ENCODE results near the gene COL2A1. TPM values are rescaled to one million over a fixed set of nuclear protein-coding genes. Genes with fewer than 3 reads are reported as not detected.

Gene COL2A1
- total RNA-seq, 2 donors from 2014 or later: 12.4 to 21.0 TPM

GRCh38 chr12:48002773-48003218 is 1.5 kb downstream of the COL2A1 start:
- no peaks in the 10 kb centered on the region for H3K9me3 Mint-ChIP-seq
- H3K4me3 ChIP-seq (ENCODE audit: low read length): peak overlapping the region; percentile 76
- 4% methylated on average over 3 to 26 of the region's 26 CpGs for WGBS, 2 experiments (ENCODE audit: insufficient coverage in 1 of 2, insufficient read length in 1 of 2)
- no peaks in the 10 kb centered on the region for H3K36me3 Mint-ChIP-seq (ENCODE audit: low read depth)
- peak; percentile 85 for DNase-seq
- no peak overlapping the region for H3K27ac Mint-ChIP-seq
- peaks cover 94% of the 10 kb centered on the region for H3K27me3 ChIP-seq (ENCODE audit: control insufficient read depth, insufficient read depth, low read length, poor library complexity, severe bottlenecking)
- peak overlapping the region; percentile 56 for H3K4me3 Mint-ChIP-seq
- no peak for TF ChIP-seq CTCF (conservative IDR thresholded peaks at IDR 0.05)
- H3K4me1 ChIP-seq (ENCODE audit: control insufficient read depth, insufficient read depth, low read length): peaks cover 11% of the 10 kb centered on the region
- no peaks in the 10 kb centered on the region for H3K36me3 ChIP-seq (ENCODE audit: control insufficient read depth, insufficient read depth, low read length)
- no peaks in the 10 kb centered on the region for H3K9me3 ChIP-seq (ENCODE audit: control insufficient read depth, low read length)
- H3K4me1 Mint-ChIP-seq: peaks cover 29% of the 10 kb centered on the region
- peak overlapping the region; percentile 84 for H3K27ac ChIP-seq (ENCODE audit: low read depth, low read length)
- H3K27me3 Mint-ChIP-seq (ENCODE audit: insufficient read depth): peaks cover 98% of the 10 kb centered on the region
- H3K9ac ChIP-seq (ENCODE audit: extremely low read depth, low read length, poor library complexity, severe bottlenecking): no peak overlapping the region

- Histone ChIP-seq H3K9me3 (ENCODE audit: control insufficient read depth, low read length) (no peaks in the 10 kb centered on the region), H3K36me3 (ENCODE audit: control insufficient read depth, insufficient read depth, low read length) (no peaks in the 10 kb centered on the region), H3K4me3 (ENCODE audit: low read length) (peak overlapping the region; percentile 76), H3K9ac (ENCODE audit: extremely low read depth, low read length, poor library complexity, severe bottlenecking) (no peak overlapping the region), H3K27me3 (ENCODE audit: control insufficient read depth, insufficient read depth, low read length, poor library complexity, severe bottlenecking) (peaks cover 94% of the 10 kb centered on the region), H3K4me1 (ENCODE audit: control insufficient read depth, insufficient read depth, low read length) (peaks cover 11% of the 10 kb centered on the region), H3K27ac (ENCODE audit: low read depth, low read length) (peak overlapping the region; percentile 84)
- Mint-ChIP-seq H3K4me1 (peaks cover 29% of the 10 kb centered on the region), H3K36me3 (ENCODE audit: low read depth) (no peaks in the 10 kb centered on the region), H3K9me3 (no peaks in the 10 kb centered on the region), H3K27ac (no peak overlapping the region), H3K4me3 (peak overlapping the region; percentile 56), H3K27me3 (ENCODE audit: insufficient read depth) (peaks cover 98% of the 10 kb centered on the region)
- TF ChIP-seq CTCF (conservative IDR thresholded peaks at IDR 0.05): no peak
- DNase-seq: no peak
- 0 to 1% methylated on average over 9 to 13 of the region's 13 CpGs for WGBS, 2 experiments (ENCODE audit: insufficient coverage in 1 of 2, insufficient read length in 1 of 2)
Measured at GRCh38 chr12:48002414-48002730, 1.9 kb downstream of the COL2A1 start.

DNA sequence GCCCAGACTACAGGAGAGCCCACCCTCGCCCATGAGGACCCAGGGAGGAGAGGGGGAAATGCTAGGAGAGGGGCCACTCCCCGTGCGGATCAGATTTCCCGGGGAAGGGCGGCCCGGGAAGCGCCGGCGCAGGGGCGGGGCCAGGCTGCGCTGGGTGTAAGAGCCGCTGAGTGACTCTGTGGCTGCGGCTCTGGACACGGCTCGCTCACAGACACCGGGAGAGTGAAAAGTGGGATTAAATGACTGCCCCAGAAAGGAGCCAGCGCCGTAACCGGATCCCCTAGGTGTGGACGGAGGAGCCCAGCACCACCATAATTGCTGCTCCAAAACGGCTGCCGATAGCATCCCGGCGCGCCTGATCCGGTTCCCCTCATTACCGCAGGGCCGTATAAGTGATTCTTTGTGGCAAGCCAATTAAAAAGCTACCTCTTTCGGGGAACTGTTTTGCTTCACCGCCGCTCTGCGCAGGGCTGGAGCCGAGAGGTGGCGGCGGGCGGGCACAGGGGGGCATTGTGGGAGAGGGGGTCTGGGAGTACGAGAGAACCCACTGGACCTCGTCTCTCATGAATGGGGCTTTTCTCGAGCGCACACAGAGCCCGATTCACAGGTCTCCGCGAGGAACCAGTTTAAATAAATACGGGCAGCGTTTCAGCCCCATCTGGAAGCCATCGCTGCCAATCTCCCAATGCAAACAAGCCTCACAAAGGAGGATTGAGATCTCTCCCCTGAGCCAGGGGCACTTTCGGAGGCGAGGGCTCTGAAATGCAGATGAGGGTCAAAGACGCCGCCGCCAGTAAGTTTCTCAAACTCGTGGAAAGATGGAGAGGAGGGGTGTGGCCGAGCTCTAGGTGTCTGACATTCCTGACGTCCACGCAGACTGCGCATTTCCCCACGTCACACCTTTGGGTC is 2.5 kb downstream of the COL2A1 start:
- Mint-ChIP-seq H3K36me3 (ENCODE audit: low read depth) (no peaks in the 10 kb centered on the region), H3K4me1 (peaks cover 29% of the 10 kb centered on the region)

More for the DNA sequence above, 2.5 kb downstream of the COL2A1 start:
- H3K27me3 ChIP-seq (ENCODE audit: control insufficient read depth, insufficient read depth, low read length, poor library complexity, severe bottlenecking): peaks cover 94% of the 10 kb centered on the region
- no peaks in the 10 kb centered on the region for H3K9me3 ChIP-seq (ENCODE audit: control insufficient read depth, low read length)
- peak; percentile 94 for DNase-seq
- H3K27ac Mint-ChIP-seq: peak overlapping the region; percentile 72
- peaks cover 98% of the 10 kb centered on the region for H3K27me3 Mint-ChIP-seq (ENCODE audit: insufficient read depth)
- WGBS, 2 experiments (ENCODE audit: insufficient coverage in 1 of 2, insufficient read length in 1 of 2): 0 to 1% methylated on average over 25 to 57 of the region's 57 CpGs
- no peaks in the 10 kb centered on the region for H3K9me3 Mint-ChIP-seq
- H3K36me3 ChIP-seq (ENCODE audit: control insufficient read depth, insufficient read depth, low read length): peaks cover 2% of the 10 kb centered on the region
- peaks cover 11% of the 10 kb centered on the region for H3K4me1 ChIP-seq (ENCODE audit: control insufficient read depth, insufficient read depth, low read length)
- H3K4me3 ChIP-seq (ENCODE audit: low read length): peak overlapping the region; percentile 76
- H3K4me3 Mint-ChIP-seq: peak overlapping the region; percentile 56
- TF ChIP-seq CTCF (conservative IDR thresholded peaks at IDR 0.05): no peak
- H3K9ac ChIP-seq (ENCODE audit: extremely low read depth, low read length, poor library complexity, severe bottlenecking): no peak overlapping the region
- peak overlapping the region; percentile 84 for H3K27ac ChIP-seq (ENCODE audit: low read depth, low read length)

Data from endodermal cell (in vitro differentiated cells).